ENCODE results near the gene PLEKHF1.
"Not testable (repeated sequence)": the region's sequence is repeated elsewhere in the genome, so short reads cannot be mapped to it uniquely, and the experiment has no call there.

The PLEKHF1 gene

GRCh38 chr19:29704562-29705558, 39.6 kb downstream of the PLEKHF1 start:
- DNase-seq, result no peak

- DNase-seq, result no peak
Measured at GRCh38 chr19:29705706-29706105, 40.4 kb downstream of the PLEKHF1 start.

GRCh38 chr19:29706635-29707034, 41.4 kb downstream of the PLEKHF1 start:
- DNase-seq, result no peak

GRCh38 chr19:29708554-29709439, 43.5 kb downstream of the PLEKHF1 start:
- no peak for DNase-seq

GRCh38 chr19:29709440-29709798, 44.2 kb downstream of the PLEKHF1 start:
- DNase-seq, result not testable (repeated sequence)

GRCh38 chr19:29711584-29712132, 46.4 kb downstream of the PLEKHF1 start:
- DNase-seq, result no peak

- DNase-seq, result no peak
Measured at GRCh38 chr19:29712744-29713516, 47.7 kb downstream of the PLEKHF1 start.

GRCh38 chr19:29714371-29714952, 49.2 kb downstream of the PLEKHF1 start:
- peak; percentile 69 for DNase-seq

- DNase-seq, result peak; percentile 55
Measured at GRCh38 chr19:29714953-29715700, 49.9 kb downstream of the PLEKHF1 start, which contains the start of gene C19orf12. C19orf12 (minus strand) TSS chr19:29715261; CDS start chr19:29708413, 6,848 bp downstream.

- no peak for DNase-seq
Measured at GRCh38 chr19:29715701-29716581, 50.7 kb downstream of the PLEKHF1 start.

GRCh38 chr19:29717051-29717450, 51.8 kb downstream of the PLEKHF1 start:
- DNase-seq, result no peak

GRCh38 chr19:29724102-29724641, 58.9 kb downstream of the PLEKHF1 start:
- no peak for DNase-seq

GRCh38 chr19:29724746-29725145, 59.5 kb downstream of the PLEKHF1 start:
- DNase-seq, result no peak
